PC-3 (cell line): Measurements from ENCODE around the gene ALG1. TPM values are rescaled to one million over a fixed set of nuclear protein-coding genes. Genes with fewer than 3 reads are reported as not detected.

Experiments used
- ATAC-seq: fragments of 200-7000 bp; cut with Tn5 transposase; 2 replicates; pipeline ENCODE4 v1.9.1; 2020; ENCODE audit warnings: mild to moderate bottlenecking, moderate library complexity
- BruUV-seq: library from RNA; stranded (reverse); fragments of 400-500 nt; replicated peaks from 2 replicates; lab custom pipeline; 2021; lab: Mats Ljungman, UMichigan
- CTCF ChIA-PET: fragments of 300-600 bp; sonication (Branson Sonifier 250); formaldehyde crosslinking; loops from one replicate; lab custom pipeline; 2022; ENCODE audit warnings: antibody characterized with exemption; lab: Charles Lee
- POLR2A ChIA-PET: fragments of 300-600 bp; sonication (Branson Sonifier 250); formaldehyde crosslinking; loops from one replicate; lab custom pipeline; 2022; ENCODE audit warnings: antibody characterized with exemption; ENCODE audit not compliant: unreplicated experiment; lab: Charles Lee
- DNase-seq: peaks from one replicate; pipeline ENCODE4 v3.0.0-alpha.2; 2015
- H2AFZ ChIP-seq: fragments of 300-600 bp; sonication (generic); 2 replicates; pipeline ENCODE4 v1.6.0; 2016; ENCODE audit warnings: antibody characterized with exemption, low read length
- H3F3A ChIP-seq: fragments of 300-600 bp; sonication (generic); one replicate; pipeline ENCODE4 v1.6.0; 2017; ENCODE audit warnings: antibody characterized with exemption, low read length, control low read depth, mild to moderate bottlenecking; ENCODE audit not compliant: unreplicated experiment
- H3K27ac ChIP-seq: fragments of 300-600 bp; sonication (generic); 2 replicates; pipeline ENCODE4 v1.5.1; 2016; ENCODE audit warnings: mild to moderate bottlenecking, low read length
- H3K27me3 ChIP-seq: fragments of 300-600 bp; sonication (generic); 2 replicates; pipeline ENCODE4 v1.6.1; 2016; ENCODE audit warnings: low read length, mixed read lengths
- H3K36me3 ChIP-seq: fragments of 300-600 bp; sonication (generic); 2 replicates; pipeline ENCODE4 v1.6.1; 2016; ENCODE audit warnings: low read depth, mixed run types, low read length, mixed read lengths
- H3K4me1 ChIP-seq: fragments of 300-600 bp; sonication (generic); 2 replicates; pipeline ENCODE4 v1.5.1; 2016; ENCODE audit warnings: low read length; ENCODE audit not compliant: insufficient read depth
- H3K4me2 ChIP-seq: fragments of 300-600 bp; sonication (generic); 2 replicates; pipeline ENCODE4 v1.6.0; 2016; ENCODE audit warnings: low read length
- H3K4me3 ChIP-seq: fragments of 300-600 bp; sonication (generic); 2 replicates; pipeline ENCODE4 v1.5.1; 2016; ENCODE audit warnings: mild to moderate bottlenecking, low read length, mixed read lengths
- H3K79me2 ChIP-seq: fragments of 300-600 bp; sonication (generic); 2 replicates; pipeline ENCODE4 v1.6.1; 2017; ENCODE audit warnings: low read length, mixed read lengths
- H3K9ac ChIP-seq: fragments of 300-600 bp; sonication (generic); 2 replicates; pipeline ENCODE4 v1.6.0; 2016; ENCODE audit warnings: mild to moderate bottlenecking, low read length
- H3K9me2 ChIP-seq: fragments of 300-600 bp; sonication (generic); replicated peaks from 2 replicates; pipeline ENCODE4 v1.6.1; 2016; ENCODE audit warnings: mixed run types, low read length, mixed read lengths
- H3K9me3 ChIP-seq: fragments of 300-600 bp; sonication (generic); 2 replicates; pipeline ENCODE4 v1.6.1; 2016; ENCODE audit warnings: low read length, mixed read lengths
- H4K20me1 ChIP-seq: fragments of 300-600 bp; sonication (generic); 2 replicates; pipeline ENCODE4 v1.6.1; 2016; ENCODE audit warnings: low read length, mixed read lengths
- CTCF ChIP-seq: fragments of 300-600 bp; sonication (generic); conservative IDR thresholded peaks from 2 replicates; pipeline ENCODE4 v1.5.1; 2017; ENCODE audit warnings: antibody characterized with exemption, low read depth, mild to moderate bottlenecking, low read length
- EZH2 ChIP-seq: fragments of 300-600 bp; sonication (generic); IDR thresholded peaks from one replicate; pipeline ENCODE4 v1.6.1; 2017; ENCODE audit warnings: antibody characterized with exemption, mild to moderate bottlenecking, low read length; ENCODE audit not compliant: unreplicated experiment
- EZH2phosphoT487 ChIP-seq: fragments of 300-600 bp; sonication (generic); IDR thresholded peaks from 2 replicates; pipeline ENCODE4 v1.6.1; 2018; ENCODE audit warnings: mild to moderate bottlenecking, antibody characterized with exemption, low read length, borderline replicate concordance
- intact Hi-C: fragments of 100-400 bp; cut with micrococcal nuclease; formaldehyde crosslinking; loops from 2 replicates; pipeline ENCODE4 v1.9.0; 2023
- total RNA-seq: library from RNA; depleted of rRNA; stranded (reverse); fragments of >200 nt; gene quantifications from 2 replicates; pipeline ENCODE4 v1.2.3, GENCODE V29; 2014

Gene ALG1
- total RNA-seq, 1 experiment from 2014 or later, result 29.7 TPM

- Histone ChIP-seq H3K4me2 (no peak overlapping the region), H3K27me3 (no peaks in the 10 kb centered on the region), H3K4me3 (no peak overlapping the region), H3K9me2 (no peaks in the 10 kb centered on the region), H3F3A (no peaks in the 10 kb centered on the region), H3K27ac (no peak overlapping the region), H4K20me1 (no peaks in the 10 kb centered on the region), H3K9ac (no peak overlapping the region), H3K79me2 (peaks cover 17% of the 10 kb centered on the region), H3K9me3 (no peaks in the 10 kb centered on the region), H3K4me1 (peaks cover 16% of the 10 kb centered on the region), H2AFZ (no peak overlapping the region), H3K36me3 (no peaks in the 10 kb centered on the region)
- intact Hi-C loops, result no loop called here
- ChIA-PET CTCF (no interaction called here), POLR2A (no interaction called here)
- ATAC-seq (no peak), DNase-seq (no peak)
- TF ChIP-seq CTCF (no peak), EZH2phosphoT487 (no peak), EZH2 (no peak)
- BruUV-seq, result no TSS peak
Measured at GRCh38 chr16:5069048-5069447, 2.6 kb upstream of the ALG1 start.

DNA sequence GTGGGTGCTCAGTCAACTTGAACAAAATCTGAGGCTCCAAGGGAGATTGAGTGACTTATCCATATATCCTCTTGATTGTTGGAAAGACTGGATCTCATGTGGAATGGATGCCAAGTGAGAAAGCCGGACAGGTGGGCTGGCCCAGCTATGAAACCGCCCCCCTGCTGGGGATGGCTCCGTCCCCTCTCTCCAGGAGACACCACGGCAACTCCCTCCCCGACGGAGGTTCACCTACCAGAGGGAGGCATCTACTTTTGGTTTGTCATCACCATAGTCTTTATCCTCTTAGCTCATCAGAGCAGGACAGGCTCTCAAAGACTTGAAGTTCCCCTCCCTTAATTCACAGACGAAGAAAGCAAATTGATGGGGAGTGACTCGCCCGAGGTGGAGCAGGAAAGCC is 1.8 kb upstream of the ALG1 start:
- POLR2A ChIA-PET, result no interaction called here
- no peaks in the 10 kb centered on the region for H3K9me3 ChIP-seq

More for the DNA sequence above, 1.8 kb upstream of the ALG1 start:
- Histone ChIP-seq H3K27ac (no peak overlapping the region), H3K9ac (no peak overlapping the region), H3K4me3 (no peak overlapping the region), H3K36me3 (no peaks in the 10 kb centered on the region), H3K4me2 (no peak overlapping the region), H3K27me3 (no peaks in the 10 kb centered on the region), H4K20me1 (no peaks in the 10 kb centered on the region), H3K4me1 (peaks cover 16% of the 10 kb centered on the region), H3K79me2 (peaks cover 17% of the 10 kb centered on the region), H3K9me2 (no peaks in the 10 kb centered on the region), H2AFZ (no peak overlapping the region), H3F3A (no peaks in the 10 kb centered on the region)
- no peak for DNase-seq
- no peak for ATAC-seq
- no TSS peak for BruUV-seq
- CTCF ChIA-PET, result no interaction called here
- intact Hi-C loops, result no loop called here
- no peak for TF ChIP-seq EZH2phosphoT487
- TF ChIP-seq EZH2, result no peak
- no peak for TF ChIP-seq CTCF
